Measurements from ENCODE around the gene OR10H4. TPM values are rescaled to one million over a fixed set of nuclear protein-coding genes. Genes with fewer than 3 reads are reported as not detected.

Gene OR10H4
- total and polyA plus RNA-seq, 2 of the 13 experiments (the other 11 are each of a cell fraction or from before 2014, with no cell fraction given) = not detected

DNA sequence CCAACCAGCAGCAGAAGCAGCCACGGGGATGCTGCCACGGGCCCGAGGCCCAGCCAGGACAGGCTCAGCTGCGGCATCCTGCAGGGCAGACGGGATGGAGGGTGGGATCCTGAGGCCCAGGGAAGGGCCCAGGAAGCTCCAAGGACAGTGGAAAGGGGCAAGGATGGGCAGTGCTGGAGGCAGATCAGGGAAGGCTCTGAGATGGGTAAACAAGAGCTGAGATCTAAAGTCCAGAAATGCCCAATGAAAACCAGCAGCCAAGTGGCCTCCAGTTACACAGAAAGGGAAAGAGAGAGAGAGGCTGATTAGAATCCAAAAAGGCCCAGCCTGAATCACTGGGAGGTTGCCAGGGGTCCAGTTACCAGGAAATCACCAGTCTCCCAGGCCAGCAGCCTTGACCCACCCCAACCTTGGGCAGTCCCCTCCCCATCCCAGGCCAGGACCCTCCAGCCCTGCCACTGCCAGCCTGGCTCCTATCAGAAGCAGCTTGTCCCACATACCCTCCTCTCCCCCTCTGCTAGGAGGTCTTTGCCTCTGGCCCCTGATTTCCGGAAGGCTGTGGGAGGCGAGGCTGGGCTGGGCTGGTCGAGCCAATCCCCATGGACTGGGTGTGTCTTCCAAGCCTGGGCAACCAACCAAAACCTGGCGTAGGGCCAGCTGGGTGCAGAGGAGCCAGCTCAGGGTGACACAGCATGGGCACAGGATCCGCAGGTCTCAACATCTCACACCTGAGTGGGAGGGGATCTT is 14.3 kb upstream of the OR10H4 start, which contains the start of gene CYP4F11 (continued):
- no peak for TF ChIP-seq ZNF704 (CRISPR knock-in tag; IDR thresholded peaks at IDR 0.05; ENCODE audit: borderline replicate concordance)
- no peak for TF ChIP-seq ZNF264 (CRISPR knock-in tag; IDR thresholded peaks at IDR 0.05)
- no peak for TF ChIP-seq CHCHD3 (CRISPR knock-in tag; IDR thresholded peaks at IDR 0.05)
- TF ChIP-seq, protein P1, sequence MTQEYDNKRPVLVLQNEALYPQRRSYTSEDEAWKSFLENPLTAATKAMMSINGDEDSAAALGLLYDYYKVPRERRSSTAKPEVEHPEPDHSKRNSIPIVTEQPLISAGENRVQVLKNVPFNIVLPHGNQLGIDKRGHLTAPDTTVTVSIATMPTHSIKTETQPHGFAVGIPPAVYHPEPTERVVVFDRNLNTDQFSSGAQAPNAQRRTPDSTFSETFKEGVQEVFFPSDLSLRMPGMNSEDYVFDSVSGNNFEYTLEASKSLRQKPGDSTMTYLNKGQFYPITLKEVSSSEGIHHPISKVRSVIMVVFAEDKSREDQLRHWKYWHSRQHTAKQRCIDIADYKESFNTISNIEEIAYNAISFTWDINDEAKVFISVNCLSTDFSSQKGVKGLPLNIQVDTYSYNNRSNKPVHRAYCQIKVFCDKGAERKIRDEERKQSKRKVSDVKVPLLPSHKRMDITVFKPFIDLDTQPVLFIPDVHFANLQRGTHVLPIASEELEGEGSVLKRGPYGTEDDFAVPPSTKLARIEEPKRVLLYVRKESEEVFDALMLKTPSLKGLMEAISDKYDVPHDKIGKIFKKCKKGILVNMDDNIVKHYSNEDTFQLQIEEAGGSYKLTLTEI (CRISPR knock-in tag; conservative IDR thresholded peaks at IDR 0.05) = no peak
- no peak for TF ChIP-seq HCFC1 (IDR thresholded peaks at IDR 0.05; ENCODE audit: low read depth, low read length)
- no peak for TF ChIP-seq ZNF878 (CRISPR knock-in tag; IDR thresholded peaks at IDR 0.05)
- no peak for TF ChIP-seq ZNF326 (CRISPR knock-in tag; IDR thresholded peaks at IDR 0.05; ENCODE audit: borderline replicate concordance)
- peak; percentile 65 for TF ChIP-seq PHF8 (CRISPR knock-in tag; IDR thresholded peaks at IDR 0.05)
- TF ChIP-seq NRL (CRISPR knock-in tag; IDR thresholded peaks at IDR 0.05; ENCODE audit: borderline replicate concordance) = no peak
- no peak for TF ChIP-seq YEATS4 (CRISPR knock-in tag; IDR thresholded peaks at IDR 0.05; ENCODE audit: borderline replicate concordance)
- TF ChIP-seq ZNF337 (CRISPR knock-in tag; IDR thresholded peaks at IDR 0.05; ENCODE audit: borderline replicate concordance, low read depth) = no peak
- no peak; the same call in 1 of the 2 replicates for TF ChIP-seq ZNF772 (CRISPR knock-in tag; IDR thresholded peaks at IDR 0.05)
- TF ChIP-seq, protein P2, sequence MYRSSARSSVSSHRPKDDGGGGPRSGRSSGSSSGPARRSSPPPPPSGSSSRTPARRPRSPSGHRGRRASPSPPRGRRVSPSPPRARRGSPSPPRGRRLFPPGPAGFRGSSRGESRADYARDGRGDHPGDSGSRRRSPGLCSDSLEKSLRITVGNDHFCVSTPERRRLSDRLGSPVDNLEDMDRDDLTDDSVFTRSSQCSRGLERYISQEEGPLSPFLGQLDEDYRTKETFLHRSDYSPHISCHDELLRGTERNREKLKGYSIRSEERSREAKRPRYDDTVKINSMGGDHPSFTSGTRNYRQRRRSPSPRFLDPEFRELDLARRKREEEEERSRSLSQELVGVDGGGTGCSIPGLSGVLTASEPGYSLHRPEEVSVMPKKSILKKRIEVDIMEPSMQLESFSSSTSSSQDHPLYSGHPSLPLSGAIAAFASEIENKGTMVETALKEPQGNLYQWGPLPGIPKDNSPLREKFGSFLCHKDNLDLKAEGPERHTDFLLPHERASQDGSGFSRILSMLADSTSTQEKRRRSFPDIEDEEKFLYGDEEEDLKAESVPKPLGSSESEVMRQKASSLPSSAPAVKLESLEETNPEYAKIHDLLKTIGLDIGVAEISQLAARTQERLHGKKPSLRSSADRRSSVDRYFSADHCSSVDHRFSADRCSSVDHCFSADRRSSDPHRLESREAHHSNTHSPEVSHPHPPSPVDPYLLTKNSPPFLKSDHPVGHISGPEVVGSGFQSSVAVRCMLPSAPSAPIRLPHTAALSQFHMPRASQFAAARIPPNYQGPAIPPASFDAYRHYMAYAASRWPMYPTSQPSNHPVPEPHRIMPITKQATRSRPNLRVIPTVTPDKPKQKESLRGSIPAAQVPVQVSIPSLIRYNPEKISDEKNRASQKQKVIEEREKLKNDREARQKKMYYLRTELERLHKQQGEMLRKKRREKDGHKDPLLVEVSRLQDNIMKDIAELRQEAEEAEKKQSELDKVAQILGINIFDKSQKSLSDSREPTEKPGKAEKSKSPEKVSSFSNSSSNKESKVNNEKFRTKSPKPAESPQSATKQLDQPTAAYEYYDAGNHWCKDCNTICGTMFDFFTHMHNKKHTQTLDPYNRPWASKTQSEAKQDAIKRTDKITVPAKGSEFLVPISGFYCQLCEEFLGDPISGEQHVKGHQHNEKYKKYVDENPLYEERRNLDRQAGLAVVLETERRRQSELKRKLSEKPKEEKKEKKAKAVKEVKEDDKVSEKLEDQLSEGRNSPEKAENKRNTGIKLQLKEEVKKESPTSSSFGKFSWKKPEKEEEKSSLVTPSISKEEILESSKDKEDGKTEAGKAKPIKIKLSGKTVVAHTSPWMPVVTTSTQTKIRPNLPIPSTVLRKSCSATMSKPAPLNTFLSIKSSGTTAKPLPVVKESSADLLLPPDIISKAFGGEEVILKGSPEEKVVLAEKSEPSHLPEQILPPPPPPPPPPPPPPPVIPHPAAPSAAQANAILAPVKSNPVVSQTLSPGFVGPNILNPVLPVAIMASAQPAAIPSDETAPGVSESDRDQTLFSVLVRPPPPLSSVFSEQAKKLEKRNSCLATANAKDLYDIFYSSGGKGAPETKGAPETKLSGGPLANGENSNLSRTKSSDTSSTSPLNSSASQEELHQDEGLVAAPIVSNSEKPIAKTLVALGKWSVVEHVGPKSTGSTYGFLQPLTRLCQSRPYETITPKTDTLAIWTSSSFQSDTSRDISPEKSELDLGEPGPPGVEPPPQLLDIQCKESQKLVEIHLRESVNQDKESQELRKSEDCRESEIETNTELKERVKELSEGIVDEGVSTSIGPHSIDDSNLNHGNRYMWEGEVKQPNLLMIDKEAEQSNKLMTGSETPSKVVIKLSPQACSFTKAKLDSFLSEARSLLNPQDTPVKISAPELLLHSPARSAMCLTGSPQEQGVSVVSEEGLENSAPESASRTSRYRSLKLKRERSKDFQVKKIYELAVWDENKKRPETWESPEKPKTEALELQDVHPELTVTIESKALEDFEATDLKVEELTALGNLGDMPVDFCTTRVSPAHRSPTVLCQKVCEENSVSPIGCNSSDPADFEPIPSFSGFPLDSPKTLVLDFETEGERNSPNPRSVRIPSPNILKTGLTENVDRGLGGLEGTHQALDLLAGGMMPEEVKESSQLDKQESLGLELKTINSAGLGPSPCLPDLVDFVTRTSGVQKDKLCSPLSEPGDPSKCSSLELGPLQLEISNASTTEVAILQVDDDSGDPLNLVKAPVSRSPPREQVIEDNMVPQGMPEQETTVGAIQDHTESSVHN (CRISPR knock-in tag; IDR thresholded peaks at IDR 0.05) = no peak
- TF ChIP-seq, protein P3, sequence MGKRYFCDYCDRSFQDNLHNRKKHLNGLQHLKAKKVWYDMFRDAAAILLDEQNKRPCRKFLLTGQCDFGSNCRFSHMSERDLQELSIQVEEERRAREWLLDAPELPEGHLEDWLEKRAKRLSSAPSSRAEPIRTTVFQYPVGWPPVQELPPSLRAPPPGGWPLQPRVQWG (CRISPR knock-in tag; IDR thresholded peaks at IDR 0.05; ENCODE audit: borderline replicate concordance, low read depth) = no peak
- no peak for TF ChIP-seq ZNF30 (CRISPR knock-in tag; IDR thresholded peaks at IDR 0.05)
- TF ChIP-seq ZNF776 (CRISPR knock-in tag; IDR thresholded peaks at IDR 0.05) = peak; percentile 35; the same call in 1 of the 2 replicates

Data from HepG2 (cell line).